Suprapubic skin (tissue), 4 donors: ENCODE measurements around the gene FIBP. TPM values are rescaled to one million over a fixed set of nuclear protein-coding genes. Genes with fewer than 3 reads are reported as not detected.

Experiments
- DNase-seq, 2 donors: peaks; one replicate each; pipeline ENCODE4 v3.0.0-alpha.2; 2019; ENCODE audit warnings: low spot score in 2 of 2
- H3K27ac ChIP-seq: fragments of 200-600 bp; sonication (generic); one replicate; pipeline ENCODE4 v1.5.1; 2019
- H3K27me3 ChIP-seq: fragments of 200-600 bp; sonication (generic); one replicate; pipeline ENCODE4 v1.5.1; 2019
- H3K36me3 ChIP-seq: fragments of 200-600 bp; sonication (generic); one replicate; pipeline ENCODE4 v1.5.1; 2019
- H3K4me1 ChIP-seq: fragments of 200-600 bp; sonication (generic); one replicate; pipeline ENCODE4 v1.5.1; 2019
- H3K4me3 ChIP-seq: fragments of 200-600 bp; sonication (generic); one replicate; pipeline ENCODE4 v1.5.1; 2019; ENCODE audit warnings: mild to moderate bottlenecking
- H3K9me3 ChIP-seq: fragments of 200-600 bp; sonication (generic); one replicate; pipeline ENCODE4 v1.5.1; 2019
- EP300 ChIP-seq: sonication (generic); formaldehyde crosslinking; IDR thresholded peaks from one replicate; pipeline ENCODE4 v1.6.1; 2017; ENCODE audit warnings: antibody characterized with exemption
- POLR2A ChIP-seq, 2 donors: fragments of 450-650 bp; IDR thresholded peaks; one replicate each; pipeline ENCODE4 v1.6.1; 2017; ENCODE audit warnings: antibody characterized with exemption in 2 of 2, mild to moderate bottlenecking in 2 of 2, moderate library complexity in 2 of 2
- POLR2AphosphoS5 ChIP-seq, 3 donors: sonication (generic); formaldehyde crosslinking; IDR thresholded peaks; one replicate each; pipeline ENCODE4 v1.6.1; 2017; ENCODE audit warnings: antibody characterized with exemption in 3 of 3
- WGBS: methylation state at CpG from one replicate; pipeline ENCODE4 v1.1.5; 2018; 5-methylcytosine and 5-hydroxymethylcytosine counted together
- total RNA-seq, 4 donors: library from RNA; depleted of rRNA; stranded (reverse); fragments of >200 nt; gene quantifications; one replicate each; pipeline ENCODE4 v1.1.0, GENCODE V29; 2016
- TF ChIP-seq, protein P1 (sequence below), 2 donors: fragments of 200-600 bp in 1 of 2; fragments of 450-650 bp in 1 of 2; sonication (generic) in 1 of 2; IDR thresholded peaks; one replicate each; pipeline ENCODE4 v1.5.1; 2016 to 2019; ENCODE audit warnings: antibody characterized with exemption in 2 of 2, mild to moderate bottlenecking in 1 of 2, moderate library complexity in 1 of 2

FIBP gene
- total RNA-seq, 4 donors from 2014 or later: 46.9 to 89.3 (median 74.6) TPM

DNA sequence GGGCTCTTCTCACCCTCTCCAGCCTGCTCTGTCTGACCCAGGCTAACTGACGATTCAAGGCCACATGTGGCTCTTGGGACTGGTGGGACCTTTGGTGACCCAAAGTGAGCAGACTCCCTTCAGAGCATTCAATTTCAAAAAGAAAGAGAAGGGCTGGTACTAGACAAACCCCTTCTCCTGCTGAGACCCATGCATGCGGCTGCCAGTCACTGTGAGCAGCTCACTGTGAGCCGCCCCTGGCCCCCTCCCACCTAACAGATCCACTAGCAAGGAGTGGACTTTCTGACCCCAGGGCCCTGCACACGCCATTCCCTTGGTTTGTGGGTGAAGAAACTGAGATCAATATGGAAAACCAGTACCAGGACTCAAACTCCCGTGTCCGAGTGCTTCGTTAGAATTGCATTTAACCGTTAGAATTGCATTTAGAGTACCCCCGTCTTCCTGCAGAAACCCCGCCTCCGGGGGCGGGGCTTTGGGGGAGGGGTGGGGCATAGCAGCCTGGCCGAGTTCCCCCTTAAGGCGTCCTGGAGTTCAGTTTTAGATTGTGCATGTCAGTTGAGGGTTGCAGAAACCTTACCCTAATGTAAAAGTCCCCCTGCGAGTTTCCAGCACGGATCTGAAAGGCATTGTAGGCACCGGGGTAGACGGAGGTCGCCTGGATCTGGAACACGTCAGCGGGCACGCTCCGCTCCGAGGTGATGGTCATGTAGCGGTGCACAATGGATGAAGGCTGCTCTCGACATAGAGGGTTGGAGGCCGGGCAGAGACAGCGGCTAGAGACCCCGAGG is 20.8 kb downstream of the FIBP start:
- no peak for DNase-seq
- no peak overlapping the region for H3K27ac ChIP-seq
- peaks cover 30% of the 10 kb centered on the region for H3K4me1 ChIP-seq
- no peak for TF ChIP-seq POLR2AphosphoS5 (IDR thresholded peaks at IDR 0.05)
- TF ChIP-seq EP300: no peak
- H3K4me3 ChIP-seq: no peak overlapping the region
- H3K27me3 ChIP-seq: no peaks in the 10 kb centered on the region
- no peaks in the 10 kb centered on the region for H3K9me3 ChIP-seq
- peaks cover 52% of the 10 kb centered on the region for H3K36me3 ChIP-seq
- 66% methylated on average over 25 of the region's 29 CpGs for WGBS

DNA sequence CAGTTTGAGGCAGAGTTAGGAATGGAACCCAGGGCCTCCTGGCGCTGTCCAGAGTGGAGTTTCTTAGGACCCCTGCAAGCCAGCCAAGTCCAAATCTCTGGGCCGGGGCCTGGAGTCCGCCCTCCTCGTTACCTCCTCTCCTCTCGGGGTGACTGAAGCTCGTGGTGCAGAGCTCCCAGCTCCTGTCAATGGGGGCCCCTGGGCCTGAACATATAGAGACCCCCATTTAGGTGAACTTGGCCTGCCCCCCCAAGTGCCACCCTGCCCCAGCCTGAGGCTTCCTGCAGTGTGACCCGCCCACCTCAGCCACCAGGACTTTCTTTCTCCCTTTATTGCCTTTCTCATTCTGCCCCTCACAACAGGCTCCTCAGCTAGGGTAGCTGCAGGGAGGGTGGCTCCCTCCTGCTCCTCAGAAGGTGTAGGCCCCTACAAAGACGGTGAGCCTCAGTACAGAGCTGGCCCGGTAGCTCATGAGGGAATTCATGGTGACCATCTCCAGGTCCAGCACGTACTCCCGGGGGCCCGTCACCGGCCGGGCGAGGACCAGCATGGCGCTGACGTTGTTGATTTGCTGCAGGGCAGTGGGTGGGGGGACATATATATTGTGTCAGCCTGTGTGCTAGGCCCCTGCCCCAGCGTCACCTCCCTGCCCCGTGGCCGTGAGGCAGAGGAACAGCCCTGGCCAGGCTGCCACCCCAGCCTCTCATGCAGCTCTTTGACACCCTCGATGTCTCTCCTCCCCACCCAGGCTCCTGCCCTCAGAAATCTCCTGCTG is 21.6 kb downstream of the FIBP start:
- Histone ChIP-seq H3K27me3 (no peaks in the 10 kb centered on the region), H3K4me3 (no peak overlapping the region), H3K9me3 (no peaks in the 10 kb centered on the region), H3K27ac (no peak overlapping the region), H3K4me1 (peaks cover 30% of the 10 kb centered on the region), H3K36me3 (peaks cover 58% of the 10 kb centered on the region)
- 83% methylated on average over 10 of the region's 21 CpGs for WGBS
- TF ChIP-seq EP300 (no peak), POLR2AphosphoS5 (IDR thresholded peaks at IDR 0.05) (no peak), POLR2A (IDR thresholded peaks at IDR 0.05) (no peak)
- TF ChIP-seq, protein P1, sequence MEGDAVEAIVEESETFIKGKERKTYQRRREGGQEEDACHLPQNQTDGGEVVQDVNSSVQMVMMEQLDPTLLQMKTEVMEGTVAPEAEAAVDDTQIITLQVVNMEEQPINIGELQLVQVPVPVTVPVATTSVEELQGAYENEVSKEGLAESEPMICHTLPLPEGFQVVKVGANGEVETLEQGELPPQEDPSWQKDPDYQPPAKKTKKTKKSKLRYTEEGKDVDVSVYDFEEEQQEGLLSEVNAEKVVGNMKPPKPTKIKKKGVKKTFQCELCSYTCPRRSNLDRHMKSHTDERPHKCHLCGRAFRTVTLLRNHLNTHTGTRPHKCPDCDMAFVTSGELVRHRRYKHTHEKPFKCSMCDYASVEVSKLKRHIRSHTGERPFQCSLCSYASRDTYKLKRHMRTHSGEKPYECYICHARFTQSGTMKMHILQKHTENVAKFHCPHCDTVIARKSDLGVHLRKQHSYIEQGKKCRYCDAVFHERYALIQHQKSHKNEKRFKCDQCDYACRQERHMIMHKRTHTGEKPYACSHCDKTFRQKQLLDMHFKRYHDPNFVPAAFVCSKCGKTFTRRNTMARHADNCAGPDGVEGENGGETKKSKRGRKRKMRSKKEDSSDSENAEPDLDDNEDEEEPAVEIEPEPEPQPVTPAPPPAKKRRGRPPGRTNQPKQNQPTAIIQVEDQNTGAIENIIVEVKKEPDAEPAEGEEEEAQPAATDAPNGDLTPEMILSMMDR (IDR thresholded peaks at IDR 0.05): no peak
- DNase-seq: no peak

DNA sequence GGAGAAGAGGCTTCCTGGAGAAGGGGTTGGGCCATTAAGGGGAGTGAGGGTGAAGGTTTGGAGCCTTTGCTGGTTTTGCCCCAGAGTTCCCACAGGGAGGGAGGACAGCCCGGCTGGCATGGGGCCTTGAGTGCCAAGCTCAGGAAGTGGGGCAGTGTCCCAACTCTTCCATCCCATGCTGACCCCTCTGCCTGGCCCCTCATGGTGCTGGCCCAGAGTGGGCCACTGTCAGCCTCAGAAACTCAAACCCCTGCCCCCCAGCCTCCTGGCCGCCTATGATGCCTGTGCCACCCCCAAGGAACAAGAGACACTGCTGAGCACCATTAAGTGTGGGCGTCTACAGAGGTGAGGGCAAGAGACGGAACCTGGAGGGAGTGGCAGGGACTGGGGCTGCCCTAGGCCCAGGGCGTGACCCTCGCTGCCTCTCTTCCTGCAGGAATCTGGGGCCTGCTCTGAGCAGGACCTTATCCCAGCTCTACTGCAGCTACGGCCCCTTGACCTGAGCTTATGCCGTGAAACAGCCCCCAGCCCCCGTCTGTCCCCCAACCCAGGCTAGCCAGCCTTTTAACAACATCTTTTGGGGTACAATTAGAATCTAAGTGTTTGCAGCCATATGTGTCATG is 22.6 kb downstream of the FIBP start:
- Histone ChIP-seq H3K4me3 (no peak overlapping the region), H3K36me3 (peaks cover 58% of the 10 kb centered on the region)
- WGBS: 82% methylated on average over 3 of the region's 9 CpGs

DNA sequence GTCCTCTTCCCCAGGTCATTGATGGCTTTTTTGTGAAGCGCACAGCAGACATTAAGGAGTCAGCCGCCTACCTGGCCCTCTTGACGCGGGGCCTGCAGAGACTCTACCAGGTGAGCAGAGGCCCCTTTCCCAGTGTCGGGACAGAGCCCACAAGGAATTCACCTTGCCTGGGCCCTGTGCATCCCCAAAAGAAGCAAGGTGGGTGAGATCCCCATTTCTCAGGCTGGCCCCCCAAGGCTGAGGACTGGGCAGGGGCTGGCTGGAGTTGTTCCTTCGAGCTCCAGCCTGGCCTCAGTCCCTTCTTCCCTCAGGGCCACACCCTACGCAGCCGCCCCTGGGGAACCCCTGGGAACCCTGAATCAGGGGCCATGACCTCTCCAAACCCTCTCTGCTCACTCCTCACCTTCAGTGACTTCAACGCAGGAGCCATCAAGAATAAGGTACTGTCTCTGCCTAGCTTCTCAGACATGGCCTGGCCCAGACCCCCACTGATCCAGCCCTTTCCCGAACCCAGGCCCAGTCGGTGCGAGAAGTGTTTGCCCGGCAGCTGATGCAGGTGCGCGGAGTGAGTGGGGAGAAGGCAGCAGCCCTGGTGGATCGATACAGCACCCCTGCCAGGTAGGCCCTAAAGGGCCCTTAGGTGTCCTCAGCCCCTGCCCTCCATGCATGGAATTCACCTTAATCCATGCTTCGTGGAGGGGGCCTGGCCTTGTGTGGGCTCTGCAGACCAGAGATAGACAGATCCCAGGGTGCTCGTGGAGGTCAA is 23.4 kb downstream of the FIBP start:
- WGBS: 84% methylated on average over 12 of the region's 18 CpGs
- H3K27me3 ChIP-seq: no peaks in the 10 kb centered on the region
- H3K4me1 ChIP-seq: peaks cover 27% of the 10 kb centered on the region
- H3K4me3 ChIP-seq: no peak overlapping the region
- TF ChIP-seq POLR2A (IDR thresholded peaks at IDR 0.05): no peak
- TF ChIP-seq EP300: no peak
- TF ChIP-seq, protein P1 (IDR thresholded peaks at IDR 0.05): no peak
- no peak for TF ChIP-seq POLR2AphosphoS5 (IDR thresholded peaks at IDR 0.05)
- H3K9me3 ChIP-seq: no peaks in the 10 kb centered on the region
- DNase-seq: no peak
- H3K36me3 ChIP-seq: peaks cover 58% of the 10 kb centered on the region
- H3K27ac ChIP-seq: no peak overlapping the region

More for the DNA sequence above, 22.6 kb downstream of the FIBP start:
- no peaks in the 10 kb centered on the region for H3K9me3 ChIP-seq
- DNase-seq: no peak
- TF ChIP-seq POLR2A (IDR thresholded peaks at IDR 0.05) (no peak), POLR2AphosphoS5 (IDR thresholded peaks at IDR 0.05) (no peak), EP300 (no peak)
- TF ChIP-seq, protein P1 (IDR thresholded peaks at IDR 0.05): no peak
- H3K4me1 ChIP-seq: peaks cover 31% of the 10 kb centered on the region
- H3K27me3 ChIP-seq: no peaks in the 10 kb centered on the region
- H3K27ac ChIP-seq: no peak overlapping the region

DNA sequence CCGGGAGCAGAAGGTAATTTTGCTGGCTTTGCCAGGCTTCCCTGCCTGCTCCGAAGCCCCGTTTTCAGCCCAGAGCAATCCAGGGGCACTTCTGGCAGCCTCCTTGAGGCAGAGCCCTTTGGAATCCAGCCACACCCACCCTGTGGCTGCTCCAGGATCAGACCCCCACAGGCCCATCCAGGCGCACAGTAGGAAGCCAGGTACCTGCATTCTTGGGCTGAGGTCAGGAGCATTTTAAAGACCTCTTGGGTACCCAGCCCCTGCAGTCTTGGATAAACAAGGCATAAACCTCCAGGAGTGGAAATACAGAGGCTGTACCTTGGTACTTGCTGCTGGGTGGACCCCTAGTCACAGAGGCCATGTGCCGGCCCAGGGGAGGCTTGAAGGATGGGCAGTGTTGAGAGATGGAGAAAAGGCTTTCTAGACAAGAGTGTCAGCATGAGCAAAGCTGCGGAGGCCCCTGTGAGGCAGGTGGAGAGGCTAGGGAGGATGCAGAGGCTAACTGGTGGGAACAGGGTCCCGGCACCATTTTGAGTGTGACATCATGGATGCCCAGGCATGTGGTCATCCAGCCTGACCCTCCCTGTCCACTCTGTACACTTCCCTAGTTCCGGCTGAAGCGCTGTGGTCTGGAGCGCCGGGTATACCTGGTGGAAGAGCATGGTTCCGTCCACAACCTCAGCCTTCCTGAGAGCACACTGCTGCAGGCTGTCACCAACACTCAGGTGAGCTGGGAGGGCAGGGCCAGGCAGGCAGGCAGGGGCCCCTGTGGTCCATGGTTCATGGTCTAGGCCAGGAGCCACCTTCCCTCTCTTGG is 24.2 kb downstream of the FIBP start:
- Histone ChIP-seq H3K9me3 (no peaks in the 10 kb centered on the region), H3K27me3 (no peaks in the 10 kb centered on the region), H3K36me3 (peaks cover 58% of the 10 kb centered on the region), H3K4me3 (no peak overlapping the region), H3K27ac (no peak overlapping the region), H3K4me1 (peaks cover 33% of the 10 kb centered on the region)
- TF ChIP-seq POLR2AphosphoS5 (IDR thresholded peaks at IDR 0.05) (no peak), POLR2A (IDR thresholded peaks at IDR 0.05) (no peak), EP300 (no peak)
- TF ChIP-seq, protein P1 (IDR thresholded peaks at IDR 0.05): no peak
- no peak for DNase-seq
- 94% methylated on average over 8 of the region's 12 CpGs for WGBS
